ENCODE data around the gene PCDHGA1. TPM values are rescaled to one million over a fixed set of nuclear protein-coding genes. Genes with fewer than 3 reads are reported as not detected.

Gene PCDHGA1
- total RNA-seq, 1 experiment from 2014 or later: 0.35 TPM

- DNase-seq (ENCODE audit: unreplicated experiment): no peak
- peaks cover 6% of the 10 kb centered on the region for H3K36me3 Mint-ChIP-seq (ENCODE audit: insufficient read depth, unreplicated experiment)
- ChIA-PET CTCF (interaction anchor here (0.8 to 1.1 kb wide), 4 partner anchors 48 to 76 kb away, joined by 3 to 4 read pairs (median 4); no protein-coding TSS in a partner anchor), POLR2A (interaction anchor here (0.6 to 1.1 kb wide), 2 partner anchors 35 to 389 kb away, joined by 3 read pairs; no protein-coding TSS in a partner anchor)
- TF ChIP-seq CTCF (IDR thresholded peaks at IDR 0.05; ENCODE audit: unreplicated experiment): no peak
- H3K27me3 Mint-ChIP-seq (ENCODE audit: insufficient read depth, unreplicated experiment): no peaks in the 10 kb centered on the region
- peaks cover 14% of the 10 kb centered on the region for H3K4me1 Mint-ChIP-seq (ENCODE audit: insufficient read depth, unreplicated experiment)
- BruUV-seq (replicated peaks): no TSS peak
- intact Hi-C loops (cut with micrococcal nuclease): no loop called here
- H3K9me3 Mint-ChIP-seq (ENCODE audit: unreplicated experiment): no peaks in the 10 kb centered on the region
- H3K27ac Mint-ChIP-seq (ENCODE audit: low read depth, unreplicated experiment): no peak overlapping the region
- H3K4me3 Mint-ChIP-seq (ENCODE audit: unreplicated experiment): no peak overlapping the region
These were observed 156.8 kb downstream of the PCDHGA1 start for GRCh38 chr5:141487131-141487530.

GRCh38 chr5:141488591-141489561, 158.6 kb downstream of the PCDHGA1 start, which contains the start of gene PCDHGC5:
Gene PCDHGC5, plus strand, starts transcription at chr5:141489081. Its CDS starts 160 bp downstream, at chr5:141489241.
- TF ChIP-seq CTCF (IDR thresholded peaks at IDR 0.05; ENCODE audit: unreplicated experiment): no peak
- no TSS peak for BruUV-seq (replicated peaks)
- ChIA-PET CTCF (interaction anchor here (0.6 to 1.2 kb wide), 6 partner anchors 18 to 169 kb away, joined by 3 to 4 read pairs (median 3); partner anchors contain the start of gene TAF7), POLR2A (interaction anchor here (0.6 to 2.1 kb wide), 6 partner anchors 10 to 40 kb away, joined by 3 to 7 read pairs (median 4); partner anchors contain the start of gene PCDHGC3)
- no peaks in the 10 kb centered on the region for H3K27me3 Mint-ChIP-seq (ENCODE audit: insufficient read depth, unreplicated experiment)
- H3K36me3 Mint-ChIP-seq (ENCODE audit: insufficient read depth, unreplicated experiment): peaks cover 6% of the 10 kb centered on the region
- no peaks in the 10 kb centered on the region for H3K9me3 Mint-ChIP-seq (ENCODE audit: unreplicated experiment)
- intact Hi-C loops (cut with micrococcal nuclease): no loop called here
- H3K4me3 Mint-ChIP-seq (ENCODE audit: unreplicated experiment): no peak within 1 kb of the TSS
- H3K27ac Mint-ChIP-seq (ENCODE audit: low read depth, unreplicated experiment): no peak within 1 kb of the TSS
- peaks cover 9% of the 10 kb centered on the region for H3K4me1 Mint-ChIP-seq (ENCODE audit: insufficient read depth, unreplicated experiment)
- peak; percentile 48 for DNase-seq (ENCODE audit: unreplicated experiment)

- POLR2A ChIA-PET: interaction anchor here (0.5 to 2.1 kb wide), 2 partner anchors 19 to 340 kb away, joined by 3 to 7 read pairs; no protein-coding TSS in a partner anchor
- DNase-seq (ENCODE audit: unreplicated experiment): no peak
- intact Hi-C loops (cut with micrococcal nuclease): no loop called here
- peaks cover 6% of the 10 kb centered on the region for H3K36me3 Mint-ChIP-seq (ENCODE audit: insufficient read depth, unreplicated experiment)
- TF ChIP-seq CTCF (IDR thresholded peaks at IDR 0.05; ENCODE audit: unreplicated experiment): no peak
- no peak overlapping the region for H3K27ac Mint-ChIP-seq (ENCODE audit: low read depth, unreplicated experiment)
- no peaks in the 10 kb centered on the region for H3K9me3 Mint-ChIP-seq (ENCODE audit: unreplicated experiment)
- peaks cover 9% of the 10 kb centered on the region for H3K4me1 Mint-ChIP-seq (ENCODE audit: insufficient read depth, unreplicated experiment)
- CTCF ChIA-PET: interaction anchor here (1.0 kb wide), 2 partner anchors 19 to 170 kb away, joined by 3 read pairs; partner anchors contain the start of gene TAF7
- no peaks in the 10 kb centered on the region for H3K27me3 Mint-ChIP-seq (ENCODE audit: insufficient read depth, unreplicated experiment)
- BruUV-seq (replicated peaks): no TSS peak
- no peak overlapping the region for H3K4me3 Mint-ChIP-seq (ENCODE audit: unreplicated experiment)
These were observed 159.5 kb downstream of the PCDHGA1 start for GRCh38 chr5:141489841-141490240.

GRCh38 chr5:141490271-141490670, 160.0 kb downstream of the PCDHGA1 start:
- peaks cover 7% of the 10 kb centered on the region for H3K36me3 Mint-ChIP-seq (ENCODE audit: insufficient read depth, unreplicated experiment)
- DNase-seq (ENCODE audit: unreplicated experiment): no peak
- no TSS peak for BruUV-seq (replicated peaks)
- POLR2A ChIA-PET: interaction anchor here (2.1 kb wide), 1 partner anchor 19 kb away, joined by 7 read pairs; no protein-coding TSS in a partner anchor
- H3K27me3 Mint-ChIP-seq (ENCODE audit: insufficient read depth, unreplicated experiment): no peaks in the 10 kb centered on the region
- H3K9me3 Mint-ChIP-seq (ENCODE audit: unreplicated experiment): no peaks in the 10 kb centered on the region
- CTCF ChIA-PET: interaction anchor here (0.6 to 0.7 kb wide), 2 partner anchors 109 to 177 kb away, joined by 3 read pairs; no protein-coding TSS in a partner anchor
- peaks cover 9% of the 10 kb centered on the region for H3K4me1 Mint-ChIP-seq (ENCODE audit: insufficient read depth, unreplicated experiment)
- H3K4me3 Mint-ChIP-seq (ENCODE audit: unreplicated experiment): no peak overlapping the region
- H3K27ac Mint-ChIP-seq (ENCODE audit: low read depth, unreplicated experiment): no peak overlapping the region
- TF ChIP-seq CTCF (IDR thresholded peaks at IDR 0.05; ENCODE audit: unreplicated experiment): no peak
- intact Hi-C loops (cut with micrococcal nuclease): no loop called here

Measured in MCF 10A (cell line).